HG03025 (cell line): Measurements from ENCODE around the gene SCGB1C2.
"Not testable (repeated sequence)": the region's sequence is repeated elsewhere in the genome, so short reads cannot be mapped to it uniquely, and the experiment has no call there.

Experiments used
- ATAC-seq: cut with Tn5 transposase; IDR thresholded peaks from one replicate; pipeline ENCODE4 v1.9.1; 2021; ENCODE audit warnings: mild to moderate bottlenecking, moderate library complexity; ENCODE audit not compliant: unreplicated experiment, low FRiP score

Gene SCGB1C2

DNA sequence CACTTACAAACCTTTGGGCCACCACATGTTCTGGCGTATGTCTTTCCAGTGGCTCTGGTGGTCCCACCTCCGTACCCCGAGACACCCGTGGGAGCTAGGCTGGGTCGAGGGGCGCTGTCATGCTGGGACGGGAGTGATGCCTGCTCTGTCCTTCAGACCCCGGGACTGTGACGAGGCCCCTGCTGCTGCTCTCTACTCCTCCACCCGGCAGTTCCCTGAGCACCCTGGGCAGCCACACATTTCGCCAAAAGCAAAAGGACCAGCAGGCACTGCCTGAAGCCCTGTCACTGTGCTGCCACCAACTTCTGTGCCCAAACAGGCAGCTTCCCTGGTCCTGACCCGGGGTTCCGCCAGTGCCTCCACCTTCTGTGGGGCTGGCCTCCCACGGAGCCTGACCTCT is 28.6 kb downstream of the SCGB1C2 start:
- no peak for ATAC-seq

- not testable (repeated sequence) for ATAC-seq
Measured at GRCh38 chr17:168614-169013, 31.2 kb downstream of the SCGB1C2 start.

DNA sequence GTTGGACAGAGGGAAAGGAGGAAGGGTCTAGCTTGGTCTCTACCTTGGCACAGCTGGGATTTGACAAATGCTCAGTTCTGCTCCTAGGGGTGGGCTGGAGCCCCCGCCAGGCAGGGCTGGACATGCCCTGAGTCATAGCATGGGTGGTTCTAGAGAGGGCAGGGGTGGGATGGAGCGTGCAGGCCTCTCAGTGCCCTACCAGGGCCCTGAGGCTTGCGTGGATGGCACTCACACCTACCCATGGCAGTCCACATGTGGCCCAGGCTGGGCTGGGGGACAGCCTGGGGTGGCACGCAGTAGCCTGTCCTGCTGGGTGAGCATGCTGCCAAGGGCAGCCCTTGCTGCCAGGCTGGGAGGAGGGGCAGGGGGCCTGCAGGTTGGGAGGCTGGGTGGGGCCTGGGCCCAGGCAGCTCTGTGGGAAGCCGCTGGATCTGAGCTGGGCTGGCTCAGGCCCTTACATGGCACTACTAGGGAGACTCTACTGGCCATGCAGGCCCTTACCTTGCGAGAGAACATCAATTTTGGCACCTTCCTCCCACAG is 32.8 kb downstream of the SCGB1C2 start:
- no peak for ATAC-seq

- ATAC-seq, result no peak
Measured at GRCh38 chr17:171871-172270, 34.5 kb downstream of the SCGB1C2 start.

- no peak for ATAC-seq
Measured at GRCh38 chr17:172401-172800, 35.0 kb downstream of the SCGB1C2 start.

DNA sequence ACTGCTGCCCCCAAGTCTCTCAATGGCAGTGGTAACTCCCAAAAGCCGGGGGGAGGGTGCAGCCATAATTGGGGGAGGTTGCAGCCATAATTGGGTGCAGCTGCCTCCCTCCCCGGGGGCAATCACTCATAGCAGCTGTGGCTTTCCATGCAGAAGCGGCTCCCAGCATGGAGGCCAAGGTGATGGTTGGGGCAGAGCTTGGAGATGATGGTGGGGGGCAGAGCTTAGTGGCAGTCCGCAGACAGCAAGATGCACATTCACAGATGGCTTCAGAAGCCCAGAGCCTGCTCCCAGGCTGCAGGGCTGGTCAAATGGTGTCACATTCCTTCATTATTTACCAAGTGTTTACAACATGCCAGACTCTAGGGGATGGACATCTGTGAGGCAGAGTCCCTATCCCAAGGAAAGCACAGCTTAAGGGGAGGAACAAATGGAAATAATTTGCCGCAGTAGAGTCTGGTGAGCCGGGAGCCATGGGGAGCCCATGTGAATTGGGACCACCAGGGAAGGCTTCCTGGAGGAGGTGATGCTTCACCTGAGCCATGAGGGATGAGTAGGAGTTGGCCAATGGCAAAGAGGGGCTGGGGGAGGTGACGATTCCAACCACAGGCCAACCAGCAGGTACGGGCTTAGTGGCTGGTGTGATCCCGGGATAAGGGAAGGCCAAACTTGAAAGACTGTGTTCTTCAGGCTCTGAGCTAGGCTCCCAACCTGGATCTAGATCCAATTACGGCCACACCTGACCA is 36.0 kb downstream of the SCGB1C2 start:
- no peak for ATAC-seq

GRCh38 chr17:177155-177554 is 39.8 kb downstream of the SCGB1C2 start:
- no peak for ATAC-seq

DNA sequence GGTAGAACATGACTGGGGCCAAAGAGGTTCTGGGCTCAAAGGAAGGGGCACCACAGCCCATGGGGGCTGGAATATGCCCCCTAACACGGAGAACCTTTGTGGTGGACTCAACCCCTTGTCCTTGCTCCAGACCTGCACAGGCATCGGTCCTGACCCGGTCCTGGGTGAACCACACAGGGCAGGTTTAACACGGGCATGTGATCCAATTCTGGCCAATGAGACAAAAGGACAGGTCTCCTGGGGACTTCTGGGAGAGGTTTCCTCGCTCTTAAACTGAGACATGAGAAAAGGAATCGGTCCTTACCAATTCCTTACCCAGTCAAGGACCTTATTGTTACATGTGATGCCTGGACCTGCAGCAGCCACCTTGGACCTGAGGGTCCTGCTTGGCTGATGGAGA is 40.4 kb downstream of the SCGB1C2 start:
- no peak for ATAC-seq

DNA sequence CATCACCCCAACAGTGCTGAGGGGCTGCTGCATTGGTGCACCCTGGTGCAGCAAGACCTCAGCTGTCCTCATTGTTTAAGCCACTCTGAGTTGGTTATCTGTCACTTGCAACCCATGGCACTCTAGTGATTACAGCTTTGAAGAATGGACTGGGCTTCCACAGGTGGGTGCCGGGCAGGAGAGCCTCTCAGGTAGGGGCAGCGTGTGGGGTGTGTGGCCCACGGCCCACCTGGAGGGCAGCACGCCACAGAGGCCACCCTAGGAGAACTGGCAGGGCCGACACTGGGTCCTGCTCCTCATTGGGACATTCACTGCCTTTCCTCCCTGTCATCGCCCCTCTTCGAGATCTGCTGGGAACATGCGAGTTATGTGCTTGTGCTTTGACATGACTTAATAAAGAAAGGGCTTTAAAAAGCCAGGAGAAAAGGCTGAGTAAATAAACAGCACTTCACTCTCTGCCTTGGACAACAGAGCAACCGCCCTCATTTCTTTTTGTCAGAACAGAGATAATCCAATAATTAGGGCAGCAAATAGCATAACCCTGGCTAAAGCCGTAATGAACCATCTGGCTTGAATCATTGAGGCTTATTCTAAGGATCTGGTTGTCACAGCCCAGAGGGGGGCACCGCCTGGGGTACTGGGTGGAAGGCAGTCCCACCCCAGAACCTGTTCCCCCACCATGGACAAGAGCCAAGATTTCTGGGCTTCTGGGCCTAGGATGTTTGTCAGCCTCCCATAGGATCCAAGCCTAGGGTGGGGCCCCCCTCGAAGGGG is 41.1 kb downstream of the SCGB1C2 start:
- ATAC-seq, result no peak

DNA sequence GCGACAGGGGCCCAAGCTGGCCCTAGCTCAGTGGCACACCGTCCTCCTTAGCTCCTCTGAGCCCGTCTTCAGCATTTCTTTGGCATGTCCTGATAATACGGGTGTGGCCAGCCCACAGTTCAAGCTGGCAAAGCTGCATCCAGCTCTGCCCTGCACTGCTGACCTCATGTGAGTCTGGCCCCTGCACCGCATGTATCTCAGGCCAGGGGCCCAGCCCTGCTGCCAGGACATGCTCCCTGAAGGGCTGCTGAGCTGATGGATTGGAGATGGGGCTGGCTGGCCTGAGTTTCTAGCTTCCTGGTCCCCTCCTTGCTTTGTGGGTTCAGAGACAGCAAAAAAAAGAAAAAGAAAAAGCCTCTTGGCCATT is 41.7 kb downstream of the SCGB1C2 start:
- ATAC-seq, result no peak

- ATAC-seq, result no peak
Measured at GRCh38 chr17:179781-180380, 42.5 kb downstream of the SCGB1C2 start.

- ATAC-seq, result no peak
Measured at GRCh38 chr17:180381-181244, 43.2 kb downstream of the SCGB1C2 start.

- ATAC-seq, result no peak
Measured at GRCh38 chr17:181245-182049, 44.1 kb downstream of the SCGB1C2 start, which contains the start of gene DOC2B. Gene DOC2B (minus strand): TSS chr17:181650. CDS start chr17:181479, 171 bp downstream.

- ATAC-seq, result no peak
Measured at GRCh38 chr17:182050-182751, 44.8 kb downstream of the SCGB1C2 start.

DNA sequence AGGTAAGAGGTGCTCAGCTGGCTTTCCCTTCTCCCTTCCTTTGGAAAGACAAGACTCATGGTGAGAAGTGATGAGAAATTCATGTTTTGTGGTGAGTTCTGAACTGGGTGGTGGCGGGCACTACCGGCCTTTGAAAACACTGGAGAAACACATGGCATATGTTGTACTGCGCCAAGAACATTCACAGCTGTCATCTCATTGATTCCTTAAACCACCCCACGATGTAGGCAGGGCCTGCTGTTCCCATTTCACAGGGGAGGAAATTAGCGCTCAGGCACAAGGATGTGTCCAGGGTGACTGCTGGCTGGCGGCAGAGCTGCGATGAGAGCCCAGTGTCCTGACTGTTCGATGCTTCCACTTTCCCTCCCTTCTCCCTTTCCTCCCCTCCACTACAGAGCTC is 45.7 kb downstream of the SCGB1C2 start:
- no peak for ATAC-seq

GRCh38 chr17:185445-186138 is 48.2 kb downstream of the SCGB1C2 start:
- ATAC-seq, result no peak

DNA sequence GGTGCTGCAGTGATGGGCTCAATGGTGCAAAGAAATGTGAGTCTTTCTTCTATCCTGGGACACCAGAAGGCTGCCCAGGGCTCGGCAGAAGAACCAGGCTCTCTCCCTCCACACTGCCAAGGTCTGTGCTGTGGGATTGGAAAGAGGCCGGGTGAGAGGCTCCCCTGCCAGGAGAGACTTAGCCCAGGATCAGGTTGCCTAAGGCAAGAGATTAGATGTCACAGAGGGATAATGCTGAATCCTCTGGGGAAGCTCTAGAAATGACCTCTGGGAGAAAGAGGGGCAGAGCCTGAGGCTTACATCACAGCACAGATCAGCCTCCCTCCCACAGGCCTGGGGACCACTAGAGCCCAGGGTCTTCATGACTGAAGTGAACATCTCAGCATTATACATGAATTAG is 49.8 kb downstream of the SCGB1C2 start:
- no peak for ATAC-seq
